HepG2 (cell line): ENCODE measurements around the gene SERPINA6. TPM values are rescaled to one million over a fixed set of nuclear protein-coding genes. Genes with fewer than 3 reads are reported as not detected.

ENCODE experiments used
- AHR ChIP-seq: IDR thresholded peaks from 2 replicates; pipeline ENCODE4 v1.6.1; 2018; ENCODE audit warnings: missing genetic modification reagents, missing compliant biosample characterization
- FIP1L1 ChIP-seq: fragments of 200-400 bp; formaldehyde crosslinking; IDR thresholded peaks from 2 replicates; pipeline ENCODE4 v1.6.1; 2018; ENCODE audit warnings: low read depth, mild to moderate bottlenecking, low read length, moderate library complexity, borderline replicate concordance; ENCODE audit not compliant: insufficient read depth
- IKZF1 ChIP-seq: fragments of 450-650 bp; IDR thresholded peaks from 2 replicates; pipeline ENCODE4 v1.7.1; 2016
- MIER3 ChIP-seq: IDR thresholded peaks from 2 replicates; pipeline ENCODE4 v1.6.1; 2016; ENCODE audit warnings: missing compliant biosample characterization, borderline replicate concordance
- NR2F1 ChIP-seq, 2 experiments: fragments of 450-650 bp in 1 of 2; formaldehyde crosslinking in 1 of 2; IDR thresholded peaks; 2 replicates each; pipeline versions ENCODE4 v1.5.0 to v1.6.1; 2016 to 2020; ENCODE audit warnings: mild to moderate bottlenecking in 1 of 2, missing compliant biosample characterization in 1 of 2, missing genetic modification reagents in 1 of 2, moderate library complexity in 1 of 2
- PREB ChIP-seq: sonication (generic); formaldehyde crosslinking; IDR thresholded peaks from 2 replicates; pipeline ENCODE4 v1.4.0; 2020; ENCODE audit warnings: missing genetic modification reagents
- RBM22 ChIP-seq: fragments of 200-400 bp; formaldehyde crosslinking; optimal IDR thresholded peaks from 2 replicates; pipeline ENCODE3; 2017; ENCODE audit warnings: mild to moderate bottlenecking, low read length, moderate library complexity
- RXRA ChIP-seq: sonication (generic); formaldehyde crosslinking; IDR thresholded peaks from 2 replicates; pipeline ENCODE4 v1.5.1; 2020; ENCODE audit warnings: missing genetic modification reagents
- SALL2 ChIP-seq: sonication (generic); formaldehyde crosslinking; IDR thresholded peaks from 2 replicates; pipeline ENCODE4 v1.8.1; 2023; ENCODE audit warnings: mild to moderate bottlenecking, missing genetic modification reagents, inconsistent platforms
- SRY ChIP-seq: sonication (generic); formaldehyde crosslinking; IDR thresholded peaks from 2 replicates; pipeline ENCODE4 v1.8.0; 2022; ENCODE audit warnings: mild to moderate bottlenecking, missing genetic modification reagents
- TARDBP ChIP-seq: sonication (generic); formaldehyde crosslinking; IDR thresholded peaks from 2 replicates; pipeline ENCODE4 v1.8.0; 2022; ENCODE audit warnings: mild to moderate bottlenecking, missing genetic modification reagents
- TBP ChIP-seq: sonication (generic); formaldehyde crosslinking; IDR thresholded peaks from 2 replicates; pipeline ENCODE4 v1.5.0; 2020; ENCODE audit warnings: missing genetic modification reagents
- TRAFD1 ChIP-seq: sonication (generic); formaldehyde crosslinking; IDR thresholded peaks from 2 replicates; pipeline ENCODE4 v1.5.1; 2020; ENCODE audit warnings: missing genetic modification reagents, mild to moderate bottlenecking, borderline replicate concordance
- ZFP41 ChIP-seq: sonication (generic); formaldehyde crosslinking; IDR thresholded peaks from 2 replicates; pipeline ENCODE4 v1.4.0; 2020; ENCODE audit warnings: mild to moderate bottlenecking, missing genetic modification reagents, borderline replicate concordance
- ZFYVE20 ChIP-seq: sonication (generic); formaldehyde crosslinking; IDR thresholded peaks from 2 replicates; pipeline ENCODE4 v1.8.0; 2023; ENCODE audit warnings: low read depth, mild to moderate bottlenecking, moderate library complexity, missing genetic modification reagents, borderline replicate concordance
- ZMAT3 ChIP-seq: sonication (generic); formaldehyde crosslinking; conservative IDR thresholded peaks from 2 replicates; pipeline ENCODE4 v1.7.0; 2021; ENCODE audit warnings: missing genetic modification reagents
- ZNF414 ChIP-seq: sonication (generic); formaldehyde crosslinking; IDR thresholded peaks from 2 replicates; pipeline ENCODE4 v1.5.0; 2020; ENCODE audit warnings: missing genetic modification reagents
- ZNF547 ChIP-seq: sonication (generic); formaldehyde crosslinking; IDR thresholded peaks from 2 replicates; pipeline ENCODE4 v1.5.1; 2020; ENCODE audit warnings: mild to moderate bottlenecking, missing genetic modification reagents
- ZNF562 ChIP-seq: sonication (generic); formaldehyde crosslinking; IDR thresholded peaks from 2 replicates; pipeline ENCODE4 v1.8.0; 2022; ENCODE audit warnings: missing genetic modification reagents, borderline replicate concordance
- ZNF570 ChIP-seq: sonication (generic); formaldehyde crosslinking; IDR thresholded peaks from 2 replicates; pipeline ENCODE4 v1.4.0; 2020; ENCODE audit warnings: mild to moderate bottlenecking, missing genetic modification reagents, borderline replicate concordance
- ZNF660 ChIP-seq: sonication (generic); formaldehyde crosslinking; IDR thresholded peaks from 2 replicates; pipeline ENCODE4 v1.5.1; 2020; ENCODE audit warnings: mild to moderate bottlenecking, low read depth, missing genetic modification reagents, borderline replicate concordance
- ZNF713 ChIP-seq: sonication (generic); formaldehyde crosslinking; IDR thresholded peaks from 2 replicates; pipeline ENCODE4 v1.4.0; 2020; ENCODE audit warnings: mild to moderate bottlenecking, missing genetic modification reagents
- ZNF891 ChIP-seq: sonication (generic); formaldehyde crosslinking; IDR thresholded peaks from 2 replicates; pipeline ENCODE4 v1.5.0; 2020; ENCODE audit warnings: mild to moderate bottlenecking, missing genetic modification reagents
- polyA plus RNA-seq, 8 experiments: library from polyadenylated mRNA; depleted of rRNA in 3 of 8; stranded (reverse) in 7 of 8; unstranded in 1 of 8; fragments of >200 nt; fragmentation: Illumina TruSeq in 4 of 8; extraction: Trizol in 4 of 8; gene quantifications; 2 replicates each; pipeline versions ENCODE4 v1.2.1 to v1.2.3, GENCODE V29; 2011 to 2016; ENCODE audit warnings: low read depth in 4 of 8, missing spikeins in 1 of 8, mixed read lengths in 1 of 8; ENCODE audit not compliant: insufficient read depth in 1 of 8
- total RNA-seq, 5 experiments: library from RNA; depleted of rRNA; stranded (reverse); fragments of >200 nt; fragmentation: Illumina TruSeq; extraction: Trizol; gene quantifications; 2 replicates each; pipeline ENCODE4 v1.2.3, GENCODE V29; 2016; ENCODE audit warnings: low read depth in 1 of 5
- TF ChIP-seq, protein P1 (sequence below): sonication (generic); formaldehyde crosslinking; IDR thresholded peaks from 2 replicates; pipeline ENCODE4 v1.8.0; 2022; ENCODE audit warnings: missing genetic modification reagents, mild to moderate bottlenecking, moderate library complexity, borderline replicate concordance

SERPINA6 gene
- total and polyA plus RNA-seq, 2 of the 13 experiments (the other 11 are each of a cell fraction or from before 2014, with no cell fraction given) = 260 to 333 TPM

DNA sequence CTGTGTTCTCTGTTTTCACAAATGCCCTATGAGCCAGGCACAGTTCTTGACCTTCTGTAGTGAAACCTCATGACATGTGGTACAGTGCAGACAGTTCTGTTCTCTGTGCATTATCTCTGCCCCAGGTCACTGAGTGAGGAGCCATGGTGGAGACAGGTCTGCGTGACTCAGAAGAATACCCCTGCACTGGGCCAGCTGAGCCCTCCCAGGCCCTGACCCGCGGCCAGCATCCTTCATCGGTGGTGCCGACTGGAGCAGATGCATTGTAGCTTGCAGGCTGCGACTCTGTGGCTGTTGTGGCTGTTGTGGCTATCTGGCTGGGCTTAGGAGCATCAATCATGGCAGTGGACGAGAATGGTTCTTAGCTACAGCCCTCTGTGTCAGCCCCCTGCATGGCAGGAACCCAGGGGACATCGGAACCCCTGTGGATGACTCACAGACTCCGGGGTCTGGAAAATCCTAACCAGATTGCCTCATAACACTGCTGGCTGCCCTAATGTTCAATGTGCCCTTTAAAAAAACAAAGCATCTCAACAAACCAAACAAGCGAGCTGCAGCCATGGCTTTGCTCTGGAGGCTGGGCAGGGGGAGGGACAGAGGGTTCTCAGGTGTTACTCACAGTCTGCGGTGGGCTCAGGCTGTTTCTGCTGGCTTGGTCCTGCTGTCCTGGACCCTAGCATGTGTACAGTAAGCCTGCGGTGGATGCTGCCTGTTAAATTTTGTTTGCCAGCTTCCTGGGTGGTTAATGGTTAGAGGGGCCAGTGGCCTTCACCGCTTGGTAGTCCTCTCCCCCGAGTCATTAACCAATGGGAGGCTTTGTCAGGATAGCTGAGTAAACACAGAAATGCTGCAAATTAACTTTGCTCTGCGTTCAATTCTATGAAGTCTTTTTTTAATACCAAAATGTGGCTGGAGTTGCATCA, at the start of gene SERPINA6 (continued):
- TF ChIP-seq ZMAT3 (peak; percentile 76; the same call in 1 of the 2 replicates), ZNF570 (no peak), ZNF562 (CRISPR knock-in tag) (no peak), SALL2 (no peak), ZNF660 (no peak), ZNF713 (CRISPR knock-in tag) (no peak), SRY (0 out of 2 replicates have a peak, but pooled peaks have one; percentile 49), TBP (CRISPR knock-in tag) (no peak), IKZF1 (no peak), AHR (CRISPR knock-in tag) (no peak; the same call in 1 of the 2 replicates), ZNF891 (peak; percentile 74; the same call in 1 of the 2 replicates), ZFP41 (CRISPR knock-in tag) (no peak), NR2F1 (CRISPR knock-in tag; IDR thresholded peaks at IDR 0.05) (0 out of 4 replicates have a peak, but pooled peaks have one; percentile 11 to 17), FIP1L1 (no peak), TARDBP (CRISPR knock-in tag) (peak; percentile 55; the same call in 1 of the 2 replicates), MIER3 (CRISPR knock-in tag) (no peak; the same call in 1 of the 2 replicates), TRAFD1 (CRISPR knock-in tag) (no peak), RXRA (CRISPR knock-in tag) (peak; percentile 73; the same call in 1 of the 2 replicates), ZFYVE20 (no peak), PREB (no peak), ZNF547 (CRISPR knock-in tag) (0 out of 2 replicates have a peak, but pooled peaks have one; percentile 13), RBM22 (no peak), ZNF414 (CRISPR knock-in tag) (peak; percentile 59; the same call in 1 of the 2 replicates)
- TF ChIP-seq, protein P1, sequence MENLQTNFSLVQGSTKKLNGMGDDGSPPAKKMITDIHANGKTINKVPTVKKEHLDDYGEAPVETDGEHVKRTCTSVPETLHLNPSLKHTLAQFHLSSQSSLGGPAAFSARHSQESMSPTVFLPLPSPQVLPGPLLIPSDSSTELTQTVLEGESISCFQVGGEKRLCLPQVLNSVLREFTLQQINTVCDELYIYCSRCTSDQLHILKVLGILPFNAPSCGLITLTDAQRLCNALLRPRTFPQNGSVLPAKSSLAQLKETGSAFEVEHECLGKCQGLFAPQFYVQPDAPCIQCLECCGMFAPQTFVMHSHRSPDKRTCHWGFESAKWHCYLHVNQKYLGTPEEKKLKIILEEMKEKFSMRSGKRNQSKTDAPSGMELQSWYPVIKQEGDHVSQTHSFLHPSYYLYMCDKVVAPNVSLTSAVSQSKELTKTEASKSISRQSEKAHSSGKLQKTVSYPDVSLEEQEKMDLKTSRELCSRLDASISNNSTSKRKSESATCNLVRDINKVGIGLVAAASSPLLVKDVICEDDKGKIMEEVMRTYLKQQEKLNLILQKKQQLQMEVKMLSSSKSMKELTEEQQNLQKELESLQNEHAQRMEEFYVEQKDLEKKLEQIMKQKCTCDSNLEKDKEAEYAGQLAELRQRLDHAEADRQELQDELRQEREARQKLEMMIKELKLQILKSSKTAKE (CRISPR knock-in tag) = peak; percentile 65; the same call in 1 of the 2 replicates
